Caco-2 (cell line): ENCODE results near the gene PCSK5. TPM values are rescaled to one million over a fixed set of nuclear protein-coding genes. Genes with fewer than 3 reads are reported as not detected.

Experiments used
- BruUV-seq: library from RNA; stranded (reverse); fragments of 400-500 nt; replicated peaks from 2 replicates; lab custom pipeline; 2021; lab: Mats Ljungman, UMichigan
- CTCF ChIA-PET: fragments of 300-600 bp; sonication (Branson Sonifier 250); formaldehyde crosslinking; loops from one replicate; lab custom pipeline; 2022; ENCODE audit warnings: antibody characterized with exemption; lab: Charles Lee
- POLR2A ChIA-PET: fragments of 300-600 bp; sonication (Branson Sonifier 250); formaldehyde crosslinking; loops from one replicate; lab custom pipeline; 2022; ENCODE audit warnings: antibody characterized with exemption; lab: Charles Lee
- DNase-seq, 2 experiments: peaks; one replicate each; pipeline versions ENCODE4 v3.0.0 to v3.0.0-alpha.2; 2020 to 2022
- H3K27me3 ChIP-seq: replicated peaks from 2 replicates; pipeline ENCODE4 v1.6.0; 2011; ENCODE audit warnings: low read length; ENCODE audit not compliant: control insufficient read depth, insufficient read depth
- H3K36me3 ChIP-seq: 2 replicates; pipeline ENCODE4 v1.5.1; 2011; ENCODE audit warnings: low read length; ENCODE audit not compliant: control insufficient read depth, insufficient read depth
- H3K4me1 ChIP-seq: fragments of 250-450 bp; sonication (Bioruptor Pico); 2 replicates; pipeline ENCODE4 v1.5.1; 2020; ENCODE audit warnings: mild to moderate bottlenecking
- H3K4me3 ChIP-seq: 2 replicates; pipeline ENCODE4 v1.5.1; 2011; ENCODE audit warnings: low read depth, mild to moderate bottlenecking, control low read depth, low read length
- H3K9me3 ChIP-seq: fragments of 250-450 bp; sonication (Bioruptor Pico); 2 replicates; pipeline ENCODE4 v1.5.1; 2020; ENCODE audit warnings: mild to moderate bottlenecking, moderate library complexity
- H3K27ac Mint-ChIP-seq: one replicate; pipeline ENCODE4 v1.8.0; 2022; ENCODE audit warnings: mixed read lengths; ENCODE audit not compliant: unreplicated experiment
- H3K27me3 Mint-ChIP-seq: one replicate; pipeline ENCODE4 v1.8.0; 2022; ENCODE audit warnings: mixed read lengths; ENCODE audit not compliant: insufficient read depth, unreplicated experiment
- H3K36me3 Mint-ChIP-seq: one replicate; pipeline ENCODE4 v1.8.0; 2022; ENCODE audit warnings: mild to moderate bottlenecking, mixed read lengths; ENCODE audit not compliant: insufficient read depth, unreplicated experiment
- H3K4me1 Mint-ChIP-seq: one replicate; pipeline ENCODE4 v1.8.0; 2022; ENCODE audit warnings: low read depth, mixed read lengths; ENCODE audit not compliant: unreplicated experiment
- H3K4me3 Mint-ChIP-seq: one replicate; pipeline ENCODE4 v1.8.0; 2022; ENCODE audit warnings: mild to moderate bottlenecking, moderate library complexity, mixed read lengths; ENCODE audit not compliant: unreplicated experiment
- H3K9me3 Mint-ChIP-seq: one replicate; pipeline ENCODE4 v1.8.0; 2022; ENCODE audit warnings: mixed read lengths; ENCODE audit not compliant: unreplicated experiment
- CTCF ChIP-seq, 2 experiments: fragments of 200-600 bp in 1 of 2; IDR thresholded peaks; 1 replicate in 1 of 2; 2 replicates in 1 of 2; pipeline versions ENCODE4 v1.5.1 to v1.8.0; 2011 to 2022; ENCODE audit warnings: antibody characterized with exemption in 1 of 2, control low read depth in 1 of 2, inconsistent platforms in 1 of 2, low read depth in 1 of 2, low read length in 1 of 2, mild to moderate bottlenecking in 1 of 2, moderate library complexity in 1 of 2; ENCODE audit not compliant: insufficient read depth in 1 of 2, severe bottlenecking in 1 of 2, unreplicated experiment in 1 of 2
- intact Hi-C: fragments of 100-400 bp; cut with micrococcal nuclease; formaldehyde crosslinking; loops from one replicate; pipeline ENCODE4 v1.10.0; 2022; ENCODE audit not compliant: unreplicated experiment
- total RNA-seq: library from RNA; stranded (reverse); gene quantifications from 2 replicates; pipeline ENCODE4 v1.2.3, GENCODE V29; 2022

Gene PCSK5
- total RNA-seq, 1 experiment from 2014 or later: 10.9 TPM

GRCh38 chr9:76101947-76102346 lies 211.5 kb downstream of the PCSK5 start:
- no peaks in the 10 kb centered on the region; the same call in 1 of the 2 replicates for H3K36me3 ChIP-seq
- Mint-ChIP-seq H3K9me3 (no peaks in the 10 kb centered on the region), H3K4me1 (no peaks in the 10 kb centered on the region), H3K36me3 (peaks cover 19% of the 10 kb centered on the region), H3K27me3 (no peaks in the 10 kb centered on the region), H3K4me3 (no peak overlapping the region), H3K27ac (no peak overlapping the region)
- no peak for DNase-seq
- H3K27me3 ChIP-seq: no peaks in the 10 kb centered on the region
- H3K4me3 ChIP-seq: no peak overlapping the region
- TF ChIP-seq CTCF (IDR thresholded peaks at IDR 0.05; ENCODE audit: insufficient read depth in 1 of 2, low read depth in 1 of 2, low read length in 1 of 2, severe bottlenecking in 1 of 2, unreplicated experiment in 1 of 2): no peak
- intact Hi-C loops: no loop called here
- no peaks in the 10 kb centered on the region for H3K4me1 ChIP-seq
- ChIA-PET CTCF (no interaction called here), POLR2A (no interaction called here)
- BruUV-seq: no TSS peak
- H3K9me3 ChIP-seq: no peaks in the 10 kb centered on the region

- Mint-ChIP-seq H3K4me3 (no peak overlapping the region), H3K4me1 (no peaks in the 10 kb centered on the region), H3K36me3 (peaks cover 10% of the 10 kb centered on the region), H3K27me3 (no peaks in the 10 kb centered on the region), H3K9me3 (no peaks in the 10 kb centered on the region), H3K27ac (no peak overlapping the region)
- no peaks in the 10 kb centered on the region for H3K27me3 ChIP-seq
- ChIA-PET POLR2A (no interaction called here), CTCF (no interaction called here)
- BruUV-seq: no TSS peak
- H3K9me3 ChIP-seq: no peaks in the 10 kb centered on the region
- H3K4me3 ChIP-seq: no peak overlapping the region
- no peaks in the 10 kb centered on the region for H3K4me1 ChIP-seq
- intact Hi-C loops: no loop called here
- no peak for DNase-seq
- no peak for TF ChIP-seq CTCF (IDR thresholded peaks at IDR 0.05; ENCODE audit: insufficient read depth in 1 of 2, low read depth in 1 of 2, low read length in 1 of 2, severe bottlenecking in 1 of 2, unreplicated experiment in 1 of 2)
- no peaks in the 10 kb centered on the region for H3K36me3 ChIP-seq
These were observed 213.2 kb downstream of the PCSK5 start for GRCh38 chr9:76103531-76104315.

GRCh38 chr9:76107482-76107881 lies 217.0 kb downstream of the PCSK5 start:
- no peaks in the 10 kb centered on the region for H3K27me3 Mint-ChIP-seq
- peaks cover 10% of the 10 kb centered on the region for H3K36me3 Mint-ChIP-seq
- DNase-seq: no peak
- no peak overlapping the region for H3K27ac Mint-ChIP-seq
- Histone ChIP-seq H3K9me3 (no peaks in the 10 kb centered on the region), H3K36me3 (no peaks in the 10 kb centered on the region), H3K4me1 (no peaks in the 10 kb centered on the region), H3K27me3 (no peaks in the 10 kb centered on the region), H3K4me3 (no peak overlapping the region)
- TF ChIP-seq CTCF (IDR thresholded peaks at IDR 0.05; ENCODE audit: insufficient read depth in 1 of 2, low read depth in 1 of 2, low read length in 1 of 2, severe bottlenecking in 1 of 2, unreplicated experiment in 1 of 2): no peak
- H3K4me1 Mint-ChIP-seq: no peaks in the 10 kb centered on the region
- intact Hi-C loops: no loop called here
- ChIA-PET POLR2A (no interaction called here), CTCF (no interaction called here)
- H3K9me3 Mint-ChIP-seq: no peaks in the 10 kb centered on the region
- no TSS peak for BruUV-seq
- H3K4me3 Mint-ChIP-seq: no peak overlapping the region
